Measurements from ENCODE around the gene RNF26.

Gene RNF26

DNA sequence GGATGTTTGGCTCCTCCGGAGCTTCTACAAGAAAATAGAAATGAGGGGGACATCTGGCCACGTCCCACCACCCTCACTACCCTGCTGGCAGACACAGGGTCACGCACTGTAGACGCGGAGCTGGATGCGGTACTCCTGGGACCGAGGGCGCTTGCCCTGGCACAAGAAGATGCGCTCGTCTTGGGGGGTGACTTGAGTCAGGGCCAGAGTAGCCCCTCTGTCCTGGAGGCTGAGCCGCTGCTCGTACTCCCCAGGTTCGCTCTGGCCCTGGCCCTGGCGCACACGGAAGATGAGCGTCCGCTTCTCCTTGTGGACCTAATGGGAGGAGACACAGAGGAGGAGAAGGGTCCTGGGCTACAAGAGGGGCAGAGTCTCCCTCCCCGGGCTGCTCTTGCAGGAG is 19.6 kb upstream of the RNF26 start:
- TF ChIP-seq CTCF (IDR thresholded peaks at IDR 0.05; ENCODE audit: borderline replicate concordance, control extremely low read depth, extremely low read depth, insufficient read depth, missing control alignments), result no peak
- DNase-seq (ENCODE audit: low spot score), result no peak
- in situ Hi-C loops (cut with MboI; ENCODE audit: low sequenced_read_pairs, unreplicated experiment), result no loop called here

DNA sequence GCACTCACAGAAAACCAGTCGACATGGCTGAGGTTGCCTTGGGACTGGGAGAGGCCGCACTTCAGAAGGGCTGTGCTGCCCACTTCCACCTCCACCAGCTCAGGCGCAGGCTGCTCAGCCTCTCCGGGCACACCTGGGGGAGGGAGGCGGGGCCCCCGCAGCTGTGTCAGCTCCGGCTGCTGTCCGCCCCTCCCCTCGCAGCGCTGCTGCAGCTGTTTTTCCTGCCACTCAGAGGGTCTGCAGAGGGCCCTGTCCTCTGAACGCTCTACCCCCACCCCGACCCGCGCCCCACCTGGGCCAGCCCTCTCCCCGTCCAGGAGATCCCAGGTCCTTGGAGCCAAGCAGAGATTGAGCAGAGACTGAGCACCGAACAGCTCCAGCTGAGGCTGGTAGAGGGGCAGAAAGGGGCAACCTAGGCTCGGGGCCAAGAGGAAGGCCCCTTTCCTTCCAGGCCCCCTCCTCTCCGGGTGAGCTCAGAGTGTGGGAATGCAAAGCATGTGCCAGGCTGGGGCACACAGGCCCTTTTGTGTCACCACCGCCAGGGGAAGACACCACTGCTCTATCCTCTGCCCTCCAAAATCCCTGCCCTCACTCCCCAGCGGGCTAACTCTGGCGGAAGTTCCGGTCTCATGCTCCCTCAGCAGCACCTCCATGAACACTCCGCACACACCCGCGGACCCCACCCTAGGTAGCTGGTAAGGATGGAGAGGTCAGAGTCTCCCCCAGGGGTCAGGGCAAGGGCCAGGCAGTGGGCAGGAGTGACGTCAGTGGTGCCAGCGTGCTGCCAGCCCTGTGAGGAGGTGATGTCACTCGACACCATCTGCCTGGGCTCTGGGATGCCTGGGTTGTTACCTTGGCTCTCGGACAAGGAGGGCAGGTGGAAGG is 19.0 kb upstream of the RNF26 start:
- TF ChIP-seq CTCF (IDR thresholded peaks at IDR 0.05; ENCODE audit: borderline replicate concordance, control extremely low read depth, extremely low read depth, insufficient read depth, missing control alignments), result no peak
- in situ Hi-C loops (cut with MboI; ENCODE audit: low sequenced_read_pairs, unreplicated experiment), result no loop called here
- no peak for DNase-seq (ENCODE audit: low spot score)

GRCh38 chr11:119316016-119316728 is 18.2 kb upstream of the RNF26 start:
- in situ Hi-C loops (cut with MboI; ENCODE audit: low sequenced_read_pairs, unreplicated experiment), result no loop called here
- no peak for TF ChIP-seq CTCF (IDR thresholded peaks at IDR 0.05; ENCODE audit: borderline replicate concordance, control extremely low read depth, extremely low read depth, insufficient read depth, missing control alignments)
- no peak for DNase-seq (ENCODE audit: low spot score)

DNA sequence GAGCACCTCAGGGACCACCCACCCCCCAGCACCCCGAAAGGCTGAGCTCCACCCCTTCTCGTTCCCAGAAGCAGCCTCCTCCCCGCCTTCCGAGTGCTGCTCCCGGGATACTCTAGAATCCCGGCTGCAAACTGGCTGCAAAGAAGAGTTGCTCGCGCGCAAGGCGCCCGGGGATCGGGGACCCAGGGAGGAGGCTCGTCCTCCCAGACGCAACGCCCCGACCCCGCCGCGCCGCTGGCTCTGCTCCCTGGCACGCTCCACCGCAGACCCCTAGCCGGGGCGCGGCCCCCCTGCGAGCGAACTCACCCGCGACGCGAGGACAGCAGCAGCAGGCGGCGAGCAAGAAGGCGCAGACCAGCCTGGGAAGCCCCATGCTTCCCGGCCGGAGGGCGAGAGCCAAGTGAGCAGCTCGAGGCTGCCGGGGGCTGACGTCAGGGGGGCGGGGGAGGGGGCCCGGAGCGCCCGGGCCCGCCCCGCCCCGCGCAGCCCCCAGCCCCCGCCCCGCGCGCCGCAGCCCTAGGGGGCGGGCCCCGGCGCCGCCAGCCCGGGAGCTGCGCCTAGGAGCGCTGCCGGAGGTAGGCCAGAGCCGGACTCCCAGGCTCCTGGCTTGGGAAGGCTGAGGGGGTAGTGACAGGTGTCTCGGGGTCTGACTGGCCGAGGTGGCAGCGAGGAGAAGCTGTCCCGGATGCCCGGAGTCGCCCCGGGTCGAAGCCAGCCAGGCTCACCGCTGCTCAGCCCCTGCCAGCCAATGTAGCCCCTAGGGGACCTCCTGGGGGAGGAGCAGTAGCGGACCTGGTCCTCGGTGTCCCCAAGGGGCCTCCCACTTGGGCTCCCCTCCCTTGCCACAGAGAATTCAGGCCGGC is 17.4 kb upstream of the RNF26 start, which contains the start of gene MCAM:
Gene MCAM (minus strand): TSS at position 402 of the 863 bp plus-strand sequence. CDS start 29 bp downstream, at position 373.
- TF ChIP-seq CTCF (IDR thresholded peaks at IDR 0.05; ENCODE audit: borderline replicate concordance, control extremely low read depth, extremely low read depth, insufficient read depth, missing control alignments), result no peak
- in situ Hi-C loops (cut with MboI; ENCODE audit: low sequenced_read_pairs, unreplicated experiment), result no loop called here
- DNase-seq (ENCODE audit: low spot score), result peak; percentile 68

DNA sequence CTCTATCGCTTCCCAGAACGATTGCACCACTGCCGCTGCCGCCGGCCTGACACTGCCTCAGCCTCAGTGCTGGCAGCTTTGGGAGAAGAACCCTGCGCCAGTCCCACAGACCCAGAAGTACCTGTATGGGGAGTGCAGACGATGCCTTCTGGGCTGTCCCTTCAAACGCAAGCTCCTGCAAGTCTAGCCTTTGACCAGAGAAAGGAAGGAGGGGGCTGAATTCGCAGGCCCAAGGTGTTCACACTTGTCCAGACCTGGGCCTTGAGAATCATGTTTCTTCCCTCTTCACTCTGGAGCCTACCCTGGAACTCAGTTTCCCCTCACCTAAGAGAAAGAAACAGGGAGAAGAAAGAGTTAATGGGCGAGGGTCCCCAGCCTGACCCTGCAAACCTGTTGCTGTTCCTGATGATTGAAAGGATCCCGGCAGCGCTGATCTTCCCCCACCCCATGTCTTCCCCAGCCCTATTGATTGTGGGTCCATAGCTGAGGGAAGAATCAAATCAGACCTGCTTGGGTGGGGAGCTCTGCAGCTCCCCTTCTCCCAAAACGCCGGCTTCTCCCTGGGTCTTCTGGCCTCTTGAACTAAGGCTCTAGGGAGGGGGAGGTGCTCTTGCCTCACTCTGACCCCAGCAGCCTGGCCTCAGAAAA is 16.6 kb upstream of the RNF26 start:
- no peak for TF ChIP-seq CTCF (IDR thresholded peaks at IDR 0.05; ENCODE audit: borderline replicate concordance, control extremely low read depth, extremely low read depth, insufficient read depth, missing control alignments)
- no peak for DNase-seq (ENCODE audit: low spot score)
- in situ Hi-C loops (cut with MboI; ENCODE audit: low sequenced_read_pairs, unreplicated experiment), result no loop called here

Measured in GM13976 (cell line).